ENCODE measurements around the gene RASL12.
A peak's percentile ranks its signal among the peaks of the same experiment; 100 is the strongest.
"Not testable (repeated sequence)": the region's sequence is repeated elsewhere in the genome, so short reads cannot be mapped to it uniquely, and the experiment has no call there.

The RASL12 gene

DNA sequence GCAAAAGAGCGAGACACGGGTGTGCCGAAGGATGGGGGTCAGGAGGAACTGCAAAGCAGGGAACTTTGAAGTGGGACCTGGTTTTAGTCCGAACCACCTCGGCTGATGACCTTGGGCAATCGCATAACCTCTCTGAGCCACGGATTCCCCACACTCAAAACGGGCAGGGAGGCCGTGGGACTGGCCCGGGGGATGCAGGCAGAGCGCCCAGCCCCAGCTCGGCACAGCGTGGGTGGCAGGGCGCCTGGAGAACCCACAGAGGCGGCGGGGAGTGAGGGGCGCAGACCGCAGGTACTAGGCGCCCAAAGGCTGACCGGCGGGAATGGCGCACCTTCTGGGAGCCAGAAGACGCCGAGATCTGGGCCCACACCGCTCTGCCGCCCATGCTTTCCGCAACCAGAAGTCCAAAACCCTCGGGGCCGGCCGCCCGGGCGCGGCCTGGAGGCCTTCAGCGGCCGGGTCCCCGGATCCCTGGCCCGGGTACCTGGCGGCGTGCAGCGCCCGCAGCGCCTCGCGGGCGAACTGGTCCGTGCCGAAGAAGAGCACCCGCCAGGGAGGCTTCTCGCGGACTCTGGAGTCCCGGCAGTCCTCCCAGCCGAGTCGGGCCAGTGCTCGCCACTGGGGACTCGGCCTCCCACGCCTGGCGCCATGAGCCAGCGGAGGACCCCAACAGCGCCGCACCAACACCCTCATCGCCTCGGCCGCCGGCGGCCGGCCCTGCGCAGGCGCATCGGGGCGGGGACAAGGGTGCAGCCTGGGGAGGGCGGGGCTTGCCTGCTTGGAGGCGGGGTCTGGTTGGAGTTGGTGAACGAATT, 38.7 kb downstream of the RASL12 start, which contains the start of gene MTFMT:
Gene MTFMT (minus strand): TSS at position 719 of the 815 bp plus-strand sequence. CDS start 26 bp downstream, at position 693.
- DNase-seq (ENCODE audit: low read depth): peak; percentile 95

DNA sequence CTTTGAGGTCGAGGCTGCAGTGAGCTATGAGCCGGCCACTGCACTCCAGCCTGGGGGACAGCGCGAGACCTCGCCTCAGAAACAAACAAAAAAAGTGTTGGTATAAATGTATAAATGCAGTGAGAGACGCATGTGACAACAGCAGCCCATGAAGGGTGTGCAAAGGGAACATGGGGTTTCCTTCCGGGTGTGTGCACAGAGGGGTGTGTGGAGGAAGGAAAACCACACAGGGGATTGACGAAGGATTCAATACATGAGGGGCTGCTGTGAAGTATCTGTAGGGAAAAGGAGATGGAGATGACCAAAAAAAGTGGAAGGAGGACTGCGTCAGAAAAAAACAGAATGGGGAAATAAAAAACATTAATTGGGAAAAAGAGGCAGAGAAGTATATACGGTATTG, 39.5 kb downstream of the RASL12 start:
- no peak for DNase-seq (ENCODE audit: low read depth)

- no peak for DNase-seq (ENCODE audit: low read depth)
Observed at GRCh38 chr15:65027593-65027992, 40.2 kb downstream of the RASL12 start.

- no peak for DNase-seq (ENCODE audit: low read depth)
Observed at GRCh38 chr15:65026756-65027155, 41.0 kb downstream of the RASL12 start.

GRCh38 chr15:65021488-65021887, 46.3 kb downstream of the RASL12 start:
- DNase-seq (ENCODE audit: low read depth): no peak

GRCh38 chr15:65020419-65020818, 47.4 kb downstream of the RASL12 start:
- DNase-seq (ENCODE audit: low read depth): no peak

DNA sequence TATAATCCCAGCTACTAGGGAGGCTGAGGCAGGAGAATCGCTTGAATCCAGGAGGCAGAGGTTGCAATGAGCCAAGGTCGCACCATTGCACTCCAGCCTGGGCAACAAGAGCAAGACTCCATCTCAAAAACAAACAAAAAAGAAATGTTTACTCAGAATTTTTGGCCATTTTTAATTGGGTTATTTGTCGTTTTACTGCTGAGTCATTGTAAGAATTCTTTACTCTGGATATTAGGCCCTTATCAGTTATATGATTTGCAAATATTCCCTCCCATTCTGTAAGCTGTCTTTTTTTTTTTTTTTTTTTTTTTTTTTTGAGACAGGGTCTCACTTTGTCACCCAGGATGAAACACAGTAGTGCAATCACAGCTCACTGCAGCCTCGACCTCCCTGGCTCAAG, 56.6 kb downstream of the RASL12 start:
- not testable (repeated sequence) for DNase-seq (ENCODE audit: low read depth)

DNA sequence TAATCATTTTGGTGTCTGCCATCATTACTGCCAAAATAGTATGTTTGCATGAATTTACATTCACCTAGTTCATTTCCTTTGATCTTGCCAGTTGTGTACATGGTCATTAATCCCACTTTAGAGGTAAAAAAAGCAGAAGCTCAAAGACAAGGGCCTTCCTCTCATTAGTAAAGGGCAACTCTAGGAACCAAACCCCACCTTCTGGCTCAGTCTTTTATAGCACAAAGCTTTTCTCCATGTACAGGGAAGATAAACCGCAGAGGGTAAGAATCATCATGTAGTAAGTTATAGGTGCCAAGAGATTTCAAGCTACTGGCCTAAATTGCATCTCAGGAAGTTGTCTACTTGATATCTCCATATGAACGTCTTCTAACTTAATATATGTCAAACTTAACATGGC, 58.8 kb downstream of the RASL12 start:
- no peak for DNase-seq (ENCODE audit: low read depth)

DNA sequence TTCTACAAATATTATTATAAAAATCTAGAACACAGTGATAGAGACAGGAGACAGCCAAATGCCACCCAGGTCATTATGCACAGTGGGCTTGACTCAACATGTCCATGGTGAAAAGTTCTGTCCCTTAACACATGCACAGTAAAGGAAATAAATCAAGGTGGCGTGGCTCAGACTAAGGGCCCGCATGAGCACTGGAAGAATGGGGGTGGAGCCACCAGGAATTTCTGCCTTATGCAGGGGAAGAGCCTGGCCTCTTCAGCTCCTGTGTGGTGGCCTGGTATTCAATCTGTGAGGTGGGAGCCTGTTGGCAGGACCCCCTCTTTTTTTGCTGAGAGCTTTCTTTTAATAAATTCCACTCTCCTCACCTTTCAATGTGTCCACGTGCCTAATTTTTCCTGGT, 60.9 kb downstream of the RASL12 start:
- no peak for DNase-seq (ENCODE audit: low read depth)

- no peak for DNase-seq (ENCODE audit: low read depth)
Observed at GRCh38 chr15:65004993-65005392, 62.8 kb downstream of the RASL12 start.

All from activated T-cell treated with anti-CD3 and anti-CD28 coated beads for 1 hour (primary cell).